ENCODE results near the gene WASF1.

Gene WASF1

DNA sequence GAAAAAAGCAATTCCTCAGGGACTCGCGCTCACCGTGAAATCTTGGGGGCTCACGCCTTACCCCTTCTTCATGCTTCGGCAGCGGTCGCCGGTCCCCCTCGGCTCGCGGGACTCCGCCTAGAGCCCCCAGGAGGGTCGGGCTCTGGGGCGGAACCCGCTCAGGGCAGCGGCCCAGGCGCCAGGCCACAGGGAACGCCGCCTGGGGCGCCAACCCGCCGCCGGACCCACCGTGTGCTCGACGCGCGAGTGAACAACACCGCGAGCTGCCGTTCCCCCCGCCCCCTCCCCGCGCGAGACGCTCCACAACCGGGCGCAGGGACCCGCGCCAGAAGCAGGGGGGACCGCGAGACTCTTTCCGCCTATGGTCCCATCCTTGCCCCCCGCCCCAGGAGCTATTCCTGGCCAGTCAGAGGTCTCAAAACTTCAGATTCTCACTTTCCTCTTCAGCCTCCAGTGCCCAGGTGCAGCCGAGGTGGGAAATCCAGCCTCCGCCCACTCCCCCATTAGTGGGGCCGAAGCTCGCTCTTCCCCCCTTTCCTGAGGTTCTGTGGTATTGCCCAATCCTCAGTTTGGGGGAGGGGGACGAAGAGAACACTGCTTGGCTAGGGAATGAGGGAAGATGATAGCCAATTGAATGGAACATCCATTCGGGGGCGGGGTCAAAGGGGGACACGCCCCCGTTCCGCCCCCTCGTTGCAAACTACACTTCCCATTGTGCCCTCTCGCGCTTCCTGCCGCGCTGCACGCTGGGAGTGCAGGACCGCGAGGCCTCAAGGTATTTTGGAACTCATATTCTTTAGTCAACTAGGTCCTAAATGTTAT is at the start of gene WASF1:
Gene WASF1 (minus strand): TSS at position 265 of the 822 bp plus-strand sequence. CDS start 52,069 bp downstream, outside the sequence.
- DNase-seq: peak; percentile 92

GRCh38 chr6:110226261-110226660 is 46.8 kb upstream of the WASF1 start:
- no peak for DNase-seq

DNA sequence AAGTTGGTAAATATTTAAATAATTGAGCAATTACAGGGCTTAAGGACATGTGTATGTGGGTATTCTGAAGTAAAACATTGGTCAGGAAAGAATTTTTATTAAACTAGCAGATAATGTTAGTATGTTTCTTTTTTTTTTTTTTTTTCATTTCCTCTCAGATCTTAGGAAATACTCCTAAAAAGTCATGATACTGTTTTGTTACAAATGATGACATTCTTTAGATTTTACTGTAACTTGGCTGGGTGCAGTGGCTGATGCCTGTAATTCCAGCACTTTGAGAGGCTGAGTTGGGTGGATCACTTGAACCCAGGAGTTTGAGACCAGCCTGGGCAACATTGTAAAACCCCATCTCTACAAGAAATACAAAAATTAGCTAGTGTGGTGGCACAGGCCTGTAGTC is 42.3 kb upstream of the WASF1 start:
- DNase-seq: no peak

DNA sequence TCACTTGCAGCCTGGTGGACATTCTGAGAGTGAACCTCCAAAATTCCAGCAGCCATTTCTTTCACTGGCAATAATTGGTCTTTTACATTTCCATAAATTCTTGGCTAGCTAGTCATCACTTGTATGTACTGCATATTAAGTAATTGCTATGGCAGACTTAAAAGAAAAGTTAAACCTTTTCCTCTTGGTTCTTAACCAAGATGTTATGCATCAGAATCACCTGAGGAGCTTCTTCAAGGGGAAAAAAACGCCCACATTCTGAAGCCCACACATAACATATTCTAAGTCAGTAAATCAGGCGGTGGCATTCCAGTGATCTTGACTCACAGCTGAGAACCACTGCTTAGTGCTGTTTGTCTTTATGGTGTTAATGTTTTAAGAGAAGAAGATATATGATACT is 37.8 kb upstream of the WASF1 start:
- no peak for DNase-seq

GRCh38 chr6:110216140-110216539 is 36.7 kb upstream of the WASF1 start:
- no peak for DNase-seq

DNA sequence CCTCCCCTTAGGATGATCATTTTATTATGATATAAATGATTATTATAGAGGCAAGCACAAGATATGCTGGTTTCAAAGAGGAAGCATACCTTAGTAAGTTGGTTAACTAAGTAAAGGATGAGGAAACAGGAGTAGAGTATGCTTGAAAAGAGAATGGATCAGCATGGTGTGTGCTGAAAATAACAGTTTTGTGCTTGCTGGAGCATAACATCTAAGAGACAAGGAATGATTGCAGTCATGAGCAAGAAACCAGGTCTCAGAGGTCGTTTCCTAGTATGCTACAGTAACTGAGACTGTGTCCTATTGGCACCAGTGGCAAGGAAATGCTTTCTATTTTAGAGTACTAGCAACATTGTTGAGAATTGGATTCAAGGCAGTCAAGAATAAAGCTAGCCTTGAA is 34.9 kb upstream of the WASF1 start:
- no peak for DNase-seq

DNA sequence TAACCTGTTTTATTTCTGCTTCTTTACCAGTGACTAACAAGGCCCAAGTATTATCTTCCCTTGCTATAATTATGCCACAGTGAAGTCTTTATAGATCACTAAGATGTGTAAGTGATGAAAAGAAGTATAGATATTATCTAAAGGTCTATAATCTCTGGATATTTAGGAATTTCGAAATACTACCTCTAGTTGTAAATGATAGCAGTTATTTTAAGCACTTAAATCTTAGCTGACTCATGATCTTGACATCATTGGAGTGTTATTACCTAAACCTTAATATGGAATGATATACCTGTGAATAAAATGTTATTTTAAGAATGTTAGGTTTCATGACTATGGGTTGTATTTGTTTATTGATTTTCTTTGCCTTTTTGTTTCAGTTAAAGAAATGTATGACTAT is 32.3 kb upstream of the WASF1 start:
- DNase-seq: no peak

DNA sequence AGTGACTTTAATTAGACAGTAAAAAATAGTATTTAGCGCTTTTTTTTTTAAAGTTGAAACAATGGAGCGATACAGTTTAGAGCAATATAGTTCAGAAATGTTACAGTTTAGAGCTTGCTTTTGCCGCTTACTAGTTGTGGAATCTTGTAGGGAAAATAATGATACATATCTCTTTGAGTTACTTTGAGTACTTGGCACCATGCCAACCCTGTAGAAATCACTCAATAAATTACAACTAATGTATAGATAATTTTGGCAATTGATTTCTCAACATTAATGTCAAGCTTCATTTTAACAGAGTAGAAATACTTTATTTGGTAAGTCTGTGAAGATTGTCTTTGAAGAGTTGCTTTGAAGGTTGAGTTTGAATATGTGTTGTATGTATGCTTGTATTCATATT is 28.2 kb upstream of the WASF1 start:
- DNase-seq: no peak

GRCh38 chr6:110201151-110201884 is 21.8 kb upstream of the WASF1 start:
- DNase-seq: no peak

GRCh38 chr6:110198561-110198960 is 19.1 kb upstream of the WASF1 start:
- no peak for DNase-seq

- no peak for DNase-seq
Observed at GRCh38 chr6:110196874-110197273, 17.4 kb upstream of the WASF1 start.

DNA sequence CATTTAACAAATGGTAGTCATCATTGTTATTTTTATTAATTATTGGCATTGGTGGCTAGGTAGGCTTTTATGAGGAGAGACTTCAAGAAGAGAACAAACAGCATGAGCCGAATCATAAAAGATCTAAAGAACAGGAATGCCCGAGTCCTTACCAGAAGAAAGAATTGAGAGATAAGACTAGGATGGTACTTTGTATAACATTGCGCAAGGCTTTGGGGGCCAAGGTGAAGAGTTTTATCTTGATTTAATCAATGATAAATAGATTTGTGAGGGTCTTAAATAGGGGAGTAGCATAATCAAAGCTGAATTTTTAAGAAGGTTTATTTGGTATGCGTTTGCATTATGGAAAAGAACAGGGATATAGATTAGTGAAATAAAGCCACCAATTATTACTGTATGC is 16.2 kb upstream of the WASF1 start:
- DNase-seq: no peak

DNA sequence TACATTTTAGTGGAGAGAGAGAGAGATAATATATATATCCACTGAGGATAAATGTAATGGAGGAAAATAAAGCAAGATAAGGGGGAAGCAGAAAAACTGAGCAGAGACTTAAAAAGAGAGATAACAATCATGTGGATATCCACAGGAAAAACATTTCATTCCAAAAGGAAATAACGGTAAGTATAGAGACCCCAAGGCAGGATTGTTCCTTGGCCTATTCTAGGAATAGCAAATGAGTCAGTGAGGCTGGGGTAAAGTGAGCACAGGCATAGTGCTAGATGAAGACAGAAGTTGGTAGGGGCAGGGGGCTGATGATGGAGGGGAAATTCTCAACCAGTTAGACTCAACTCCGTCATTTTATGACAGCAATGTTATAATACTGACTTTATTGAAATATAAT is 12.0 kb upstream of the WASF1 start:
- no peak for DNase-seq

- DNase-seq: no peak
Observed at GRCh38 chr6:110190726-110191125, 11.3 kb upstream of the WASF1 start.

- DNase-seq: no peak
Observed at GRCh38 chr6:110188791-110189190, 9.3 kb upstream of the WASF1 start.

GRCh38 chr6:110185879-110186278 is 6.4 kb upstream of the WASF1 start:
- no peak for DNase-seq

DNA sequence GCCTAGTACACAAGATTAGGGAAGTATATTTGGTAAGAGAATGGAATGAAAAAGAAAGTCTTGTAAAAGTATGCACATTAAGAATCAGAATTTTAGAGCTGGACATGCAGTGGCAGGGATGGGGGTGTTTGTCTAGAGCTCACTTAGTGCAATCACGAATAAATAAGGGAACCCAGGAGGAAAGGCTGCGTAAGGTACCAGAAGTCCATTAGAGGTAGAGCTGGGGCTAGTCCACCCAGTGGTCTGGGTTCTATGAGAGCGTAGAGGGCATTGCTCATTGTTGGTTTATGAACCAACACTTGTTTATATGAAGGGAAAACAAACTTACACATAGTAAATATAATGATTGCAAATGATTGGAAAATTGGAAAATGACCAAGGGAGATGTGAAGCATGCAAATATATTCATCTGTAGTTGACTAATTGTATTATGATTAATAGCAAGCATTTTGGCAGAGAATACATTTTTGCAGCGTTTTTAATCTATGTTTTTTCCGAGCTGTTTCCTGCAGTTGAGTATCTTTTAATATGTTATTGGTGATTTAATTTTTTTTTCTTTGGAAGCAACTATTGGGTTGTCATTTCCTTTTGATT is 3.9 kb upstream of the WASF1 start:
- no peak for DNase-seq

DNA sequence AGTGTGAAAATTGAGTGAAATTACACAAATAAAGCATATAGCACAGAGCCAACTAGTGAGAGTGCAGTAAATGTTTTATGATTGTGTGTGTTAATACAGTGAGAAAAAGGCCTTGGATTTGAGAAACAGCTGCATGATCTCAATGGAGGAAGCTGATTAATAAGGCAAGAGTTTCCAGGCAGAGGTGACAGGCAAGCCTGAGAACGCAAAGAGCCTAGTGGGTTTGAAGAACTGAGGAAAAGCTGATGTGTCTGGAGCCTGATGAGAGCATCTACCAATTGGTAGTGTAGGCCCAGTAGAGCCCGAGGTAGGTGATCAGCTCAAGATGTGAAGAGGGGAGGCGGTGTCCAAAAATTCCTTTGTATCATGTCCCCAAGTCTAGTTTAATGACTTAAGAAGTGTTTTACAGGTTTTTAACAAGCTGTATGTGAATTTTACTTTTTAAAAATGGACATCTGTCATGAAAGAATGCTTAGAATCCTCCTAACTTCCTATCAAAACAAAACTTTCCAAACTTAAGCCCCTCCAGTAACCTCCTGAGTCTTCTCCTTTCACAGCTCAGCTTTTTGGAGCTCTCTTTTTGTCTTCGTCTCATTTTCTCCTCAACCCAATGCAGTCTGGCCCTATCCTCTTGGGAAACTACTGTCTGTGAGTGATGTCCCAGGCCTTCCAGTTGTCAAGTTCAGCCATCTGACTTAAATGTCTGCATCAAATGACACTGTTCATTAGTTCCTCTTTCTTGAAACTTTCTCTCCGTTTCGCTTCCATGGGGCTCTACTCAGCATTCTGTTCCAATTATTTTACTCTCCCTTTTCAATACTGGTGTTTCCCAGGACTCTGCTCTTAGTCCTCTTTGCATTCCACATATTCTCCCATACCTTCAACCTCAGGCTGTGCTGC is 1.9 kb upstream of the WASF1 start:
- no peak for DNase-seq

DNA sequence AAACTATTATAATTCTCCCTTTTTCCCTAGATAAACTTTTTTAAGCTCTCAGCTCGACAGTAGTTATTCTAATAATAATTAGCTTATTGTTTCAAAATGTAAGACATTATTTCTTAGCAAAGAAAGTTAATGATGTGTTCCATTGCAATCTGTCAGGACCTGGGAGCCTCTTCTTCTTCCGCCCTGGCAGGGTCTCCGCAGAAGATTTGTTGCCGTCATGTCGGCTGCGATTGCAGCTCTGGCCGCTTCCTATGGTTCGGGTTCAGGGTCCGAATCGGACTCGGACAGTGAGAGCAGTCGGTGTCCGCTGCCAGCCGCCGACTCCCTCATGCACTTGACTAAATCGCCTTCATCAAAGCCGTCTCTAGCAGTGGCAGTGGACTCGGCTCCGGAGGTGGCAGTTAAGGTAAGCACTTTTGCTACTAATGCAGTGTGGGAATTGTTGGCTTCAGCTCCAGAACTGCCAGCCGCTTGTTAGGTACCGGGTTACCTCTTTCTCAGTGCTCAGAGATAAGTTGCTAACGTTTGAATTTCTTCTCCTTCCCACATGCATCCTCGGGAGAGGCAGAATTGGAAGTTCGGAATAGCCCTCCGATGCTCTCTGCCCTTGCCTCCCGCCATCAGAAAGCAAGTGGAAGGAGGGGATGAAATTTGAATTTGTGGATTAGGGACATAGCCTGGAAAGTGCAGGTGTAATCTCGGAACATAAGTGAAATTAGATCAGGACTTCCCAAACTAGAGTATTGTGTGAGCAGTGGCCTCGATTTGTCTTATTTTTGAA is 948 bp upstream of the WASF1 start, which contains the start of gene CDC40:
Gene CDC40 (plus strand): TSS at position 200 of the 781 bp plus-strand sequence. CDS start 18 bp downstream, at position 218.
- no peak for DNase-seq

- DNase-seq: peak; percentile 78
Observed at GRCh38 chr6:110178626-110179405, 654 bp downstream of the WASF1 start.

DNA sequence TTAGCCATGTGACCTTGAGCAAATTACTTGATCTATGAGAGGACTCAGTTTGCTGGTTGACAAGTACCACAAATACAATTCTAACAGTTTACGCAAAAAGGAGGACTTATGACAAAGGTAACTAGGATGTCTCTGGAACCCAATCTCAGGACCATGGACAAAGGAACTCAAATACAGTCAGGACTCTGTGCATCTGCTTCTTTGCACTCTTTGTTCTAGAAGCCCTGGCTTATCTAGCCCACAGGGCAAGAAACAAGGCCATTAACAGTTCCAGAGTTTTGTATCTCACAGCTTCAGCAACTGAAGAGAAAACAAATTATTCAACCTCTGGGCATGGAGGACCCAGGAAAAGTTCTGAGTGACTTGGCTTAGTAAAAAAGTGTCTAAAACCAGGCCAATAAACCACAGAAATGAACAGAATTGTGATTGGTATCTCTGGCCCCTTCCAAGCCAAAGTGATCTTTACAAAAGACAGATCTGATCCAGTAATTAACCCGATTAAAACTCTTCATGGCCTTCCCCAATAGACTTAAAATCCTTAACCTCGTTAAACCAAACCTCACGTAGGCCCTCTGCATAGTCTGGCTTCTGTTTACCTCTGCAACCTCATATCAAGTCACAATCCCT is 5.9 kb downstream of the WASF1 start:
- no peak for DNase-seq
